NCI-H82 treated with DMSO at 0.1 percent for 48 hours (cell line): ENCODE data around the gene RFTN1.

Source experiments
- DNase-seq: peaks from one replicate; lab custom pipeline; 2025; ENCODE audit not compliant: unreplicated experiment; lab: John Stamatoyannopoulos, UW

Gene RFTN1

GRCh38 chr3:16439163-16439847, 74.2 kb downstream of the RFTN1 start:
- no peak for DNase-seq

DNA sequence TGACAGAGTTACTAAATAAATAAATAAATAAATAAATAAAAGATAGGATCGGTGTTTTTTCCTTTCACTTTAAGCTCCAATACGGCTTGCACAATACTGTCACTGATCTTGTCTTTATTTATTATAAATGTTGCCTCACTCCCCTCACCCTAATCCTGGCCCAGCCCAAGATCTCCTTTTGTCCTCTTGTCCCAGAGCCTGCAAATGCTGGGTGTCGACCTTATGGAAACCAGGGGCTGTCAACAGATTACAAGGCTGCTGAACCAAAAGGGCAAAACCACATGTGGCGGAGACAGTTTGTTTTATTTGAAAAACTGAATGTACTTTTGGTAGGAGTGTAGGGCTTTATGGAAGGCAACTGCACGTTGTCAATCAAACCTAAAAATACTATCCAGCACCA, 75.9 kb downstream of the RFTN1 start:
- DNase-seq, result no peak

DNA sequence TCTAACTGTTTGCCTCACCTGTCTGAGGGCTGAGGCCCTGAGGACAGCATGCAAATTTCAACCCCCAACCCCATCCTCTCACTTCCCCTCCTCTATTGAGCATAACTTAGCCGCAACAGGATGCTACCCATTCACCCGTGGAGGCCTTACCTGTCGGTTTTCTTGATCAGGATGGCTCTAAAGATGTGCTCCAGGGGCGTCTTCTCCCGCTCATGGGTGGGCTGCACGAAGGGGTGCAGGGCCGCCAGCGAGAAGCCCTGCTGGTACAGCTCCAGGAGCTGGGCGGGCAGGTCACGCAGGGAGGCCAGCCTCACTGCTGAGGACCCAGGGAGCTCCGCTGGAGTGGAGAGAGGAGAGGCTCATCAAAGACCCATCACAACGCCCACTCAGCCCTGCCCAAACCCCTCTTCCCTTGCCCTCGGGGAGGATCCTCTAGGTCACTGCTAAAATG, 79.8 kb downstream of the RFTN1 start:
- DNase-seq, result no peak

- DNase-seq, result no peak
Measured at GRCh38 chr3:16432714-16433113, 80.8 kb downstream of the RFTN1 start.

DNA sequence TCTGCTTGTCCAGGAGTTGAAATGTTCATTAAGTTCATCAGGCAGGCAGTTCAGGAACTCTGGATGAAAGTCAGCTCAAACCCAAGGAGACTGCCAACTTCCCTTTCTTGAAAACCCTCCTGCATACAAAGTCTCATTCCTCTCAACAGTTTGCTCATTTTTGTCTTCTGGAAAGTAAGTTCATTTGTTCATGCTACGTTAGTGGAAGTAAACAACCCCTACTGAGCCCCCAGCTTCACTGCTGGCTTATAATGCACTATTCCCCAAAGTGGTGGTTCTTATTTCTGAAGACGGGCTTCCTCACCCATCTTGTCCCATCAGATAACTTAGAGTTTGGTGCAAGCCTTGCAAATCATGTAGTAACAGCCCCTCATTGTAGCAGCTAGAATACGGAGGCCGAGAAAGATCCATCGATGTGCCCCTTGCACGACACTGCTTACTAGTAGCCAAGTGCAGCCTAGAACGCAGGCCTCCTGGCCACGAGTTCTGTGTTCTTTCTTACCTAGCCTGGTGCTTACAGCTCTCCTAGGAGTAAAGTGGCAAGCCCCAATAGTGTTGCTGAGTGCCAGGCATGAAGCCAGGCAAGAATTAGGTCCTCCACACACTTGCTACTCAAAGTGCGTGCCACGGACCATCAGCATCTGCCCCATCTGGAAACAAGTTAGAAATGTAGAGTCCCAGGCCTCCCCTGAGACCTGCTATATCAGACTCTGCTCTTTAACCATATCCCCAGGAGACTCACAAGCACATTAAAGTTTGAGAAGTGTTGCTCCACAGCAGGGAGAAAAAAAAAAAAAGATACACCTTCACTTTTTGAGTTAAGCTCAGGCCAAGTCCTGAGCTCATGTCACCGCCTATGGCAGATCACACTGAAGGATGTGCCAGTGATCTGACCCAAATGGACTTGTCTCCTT, 82.5 kb downstream of the RFTN1 start:
- no peak for DNase-seq

DNA sequence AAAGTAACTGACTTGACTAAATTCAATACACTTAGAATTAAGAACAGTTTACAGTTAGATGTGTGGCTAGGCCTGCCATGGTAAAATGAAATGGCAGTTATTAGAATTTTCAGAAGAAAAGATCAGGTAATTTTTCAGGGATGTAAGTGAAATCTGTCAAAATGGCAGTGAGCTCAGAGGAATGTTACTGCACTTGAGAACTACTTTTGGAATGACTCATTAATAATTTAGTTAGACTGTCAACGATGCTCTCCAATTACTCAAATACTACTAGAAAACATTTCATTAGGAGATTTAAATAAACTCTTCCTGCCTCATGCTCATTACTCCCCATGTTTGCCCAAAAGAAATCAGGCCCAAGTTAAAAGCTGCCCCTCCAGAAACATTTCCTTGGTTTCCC, 84.4 kb downstream of the RFTN1 start:
- DNase-seq, result no peak

DNA sequence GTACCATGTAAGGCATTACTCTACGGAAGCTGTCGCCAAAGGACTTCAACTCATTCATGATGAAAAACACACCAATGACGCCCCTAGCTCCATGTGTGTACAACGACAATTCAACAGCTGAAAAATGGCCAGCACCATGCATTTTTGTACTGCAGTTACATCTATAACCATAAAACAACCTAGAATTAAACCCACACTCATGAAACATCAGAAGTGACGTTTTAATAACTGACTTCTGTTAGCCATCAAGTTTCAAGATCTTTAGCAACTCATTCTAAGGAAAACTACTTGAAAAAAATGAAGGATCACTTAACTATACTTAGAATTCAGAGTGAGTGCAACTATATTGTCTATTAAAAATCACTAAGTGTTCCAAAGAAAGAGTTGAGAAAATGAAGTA, 84.9 kb downstream of the RFTN1 start:
- DNase-seq, result no peak

DNA sequence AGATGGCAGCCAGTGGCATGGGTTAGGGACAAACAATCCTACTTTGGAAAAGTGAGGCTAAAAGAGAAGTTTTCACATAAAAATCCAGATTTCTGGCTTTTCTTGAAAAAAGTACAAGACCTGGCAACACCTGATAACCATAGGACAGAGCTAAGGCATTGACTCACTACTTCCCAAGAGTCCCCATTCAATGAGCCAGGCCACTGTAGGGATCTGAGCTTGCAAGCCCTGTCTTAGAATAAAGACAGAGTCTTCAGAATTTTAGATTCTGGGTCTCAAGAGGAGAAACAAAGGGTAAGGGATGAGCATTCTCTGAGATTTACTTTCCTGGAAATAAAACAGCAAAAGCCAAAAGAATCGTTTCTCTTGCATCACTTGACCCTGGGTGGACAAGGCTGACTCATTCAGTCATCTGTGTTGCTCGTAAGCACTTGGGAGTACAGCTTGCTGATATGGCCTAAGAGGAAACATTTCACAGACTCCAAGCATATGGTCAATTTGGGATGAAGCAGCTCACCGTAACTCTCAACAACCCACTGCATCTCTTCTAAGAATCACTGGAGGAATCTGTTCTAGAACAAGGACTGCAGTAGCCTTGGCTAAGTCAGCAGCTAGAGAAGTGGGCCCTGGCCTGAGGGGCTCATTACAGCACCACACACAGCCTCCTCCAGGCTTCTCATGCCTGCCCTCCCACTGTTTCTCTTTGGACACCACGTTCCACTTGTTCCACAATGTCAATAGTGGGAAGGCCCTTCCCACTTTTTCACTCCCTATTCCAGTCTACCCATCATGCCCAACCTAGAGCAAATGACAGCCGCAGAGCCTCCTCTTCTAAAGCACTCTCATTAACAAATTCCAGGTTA, 86.2 kb downstream of the RFTN1 start:
- DNase-seq, result no peak

GRCh38 chr3:16426665-16427064, 86.8 kb downstream of the RFTN1 start:
- no peak for DNase-seq

DNA sequence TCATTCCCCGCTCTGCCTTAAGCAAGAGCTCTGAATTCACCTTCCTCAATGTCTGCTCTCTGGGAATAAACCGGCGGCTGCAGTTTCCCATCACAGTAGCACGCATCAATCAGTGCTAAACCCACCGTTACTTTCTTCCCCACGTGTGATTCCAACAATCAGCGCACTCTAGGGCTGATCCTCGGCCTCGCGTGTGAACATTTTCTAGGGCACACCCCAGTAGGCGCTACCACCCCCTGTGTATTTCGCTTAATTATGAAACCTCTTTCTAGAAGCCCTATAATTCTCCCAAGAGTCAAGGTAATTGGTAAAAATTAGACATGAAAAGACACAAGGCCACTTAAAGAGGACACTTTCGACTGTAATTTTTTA, 87.5 kb downstream of the RFTN1 start:
- no peak for DNase-seq

GRCh38 chr3:16425398-16426028, 88.0 kb downstream of the RFTN1 start:
- no peak for DNase-seq

- DNase-seq, result no peak
Measured at GRCh38 chr3:16423947-16424673, 89.4 kb downstream of the RFTN1 start.

DNA sequence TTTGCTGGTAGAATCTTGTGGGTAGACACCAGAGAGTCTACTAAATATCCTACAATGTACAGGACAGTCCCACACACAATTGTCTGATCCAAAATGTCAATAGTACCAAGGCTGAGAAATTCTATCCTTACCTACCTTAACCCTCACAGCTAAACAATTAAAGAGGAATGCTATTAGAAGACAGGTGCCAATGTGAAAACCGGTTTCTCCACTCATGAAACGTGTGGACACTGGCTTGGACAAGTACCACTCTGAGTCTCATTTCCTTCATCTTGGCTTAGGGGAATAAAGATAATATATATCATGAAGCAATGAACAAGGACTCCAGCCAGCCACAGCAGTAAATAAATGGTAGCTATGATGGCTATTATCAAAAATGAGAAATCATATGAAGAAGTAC, 90.2 kb downstream of the RFTN1 start:
- DNase-seq, result no peak

GRCh38 chr3:16419640-16420241, 93.8 kb downstream of the RFTN1 start:
- DNase-seq, result no peak

- no peak for DNase-seq
Measured at GRCh38 chr3:16417945-16418739, 95.4 kb downstream of the RFTN1 start.

DNA sequence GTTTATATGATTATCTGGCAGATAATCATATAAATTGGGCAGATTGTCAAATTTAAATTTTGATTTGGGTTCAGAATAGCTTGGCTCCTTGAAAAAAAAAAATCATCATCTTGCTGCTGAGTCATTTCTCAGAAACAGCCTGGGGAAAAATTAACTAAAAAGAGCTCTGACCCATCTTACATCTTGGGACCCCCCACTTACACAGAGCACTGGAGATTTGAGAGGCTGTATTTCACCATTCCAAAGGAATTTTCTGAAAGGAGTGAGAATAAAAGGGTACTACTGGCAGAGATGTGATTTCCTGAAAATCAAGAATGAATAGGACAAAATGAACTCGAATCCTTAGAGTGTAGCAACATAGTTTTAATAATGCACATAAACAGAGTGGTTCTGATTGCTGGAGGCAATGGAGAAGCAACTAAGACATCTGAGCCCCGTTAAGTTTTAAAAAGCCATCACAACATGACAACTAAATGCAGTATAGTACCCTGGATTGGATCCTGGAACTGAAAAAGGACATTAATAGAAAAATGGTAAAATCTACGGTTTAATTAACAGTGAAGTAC, 97.5 kb downstream of the RFTN1 start:
- DNase-seq, result no peak

GRCh38 chr3:16413321-16413720, 100.2 kb downstream of the RFTN1 start:
- DNase-seq, result no peak

DNA sequence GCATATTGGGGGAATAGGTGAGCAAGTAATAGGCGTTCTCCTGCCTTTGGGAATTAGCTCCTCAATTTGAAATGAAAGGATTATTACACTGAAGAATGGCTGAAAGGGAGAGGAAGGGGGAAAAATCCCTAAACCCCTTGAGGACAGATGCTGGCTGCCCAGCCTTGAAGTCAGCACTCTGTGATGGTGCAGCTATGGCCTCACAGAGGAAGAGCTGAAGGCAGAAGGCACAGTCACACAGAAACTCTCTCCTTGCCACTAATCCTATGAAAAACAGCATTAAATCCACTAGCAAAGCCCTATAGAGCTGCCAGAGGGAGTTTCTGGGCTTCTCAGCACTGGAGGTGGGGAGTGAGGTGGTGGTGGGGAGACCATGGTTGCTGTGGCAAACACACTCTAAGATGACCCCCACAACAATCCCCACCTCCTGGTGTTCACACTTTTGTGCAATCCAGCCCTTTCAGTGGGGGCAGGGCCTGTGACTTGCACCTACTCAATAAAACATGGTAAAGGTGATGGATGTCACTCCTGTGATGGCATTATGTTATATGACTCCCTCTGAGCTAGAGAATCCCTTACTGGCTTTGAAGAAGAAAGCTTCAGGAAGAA, 101.2 kb downstream of the RFTN1 start:
- DNase-seq, result peak; percentile 11
